GM12878 (cell line): Measurements from ENCODE around the gene SCRN1. TPM values are rescaled to one million over a fixed set of nuclear protein-coding genes. Genes with fewer than 3 reads are reported as not detected.

Source experiments
- ATAC-seq: fragments of 200-7000 bp; cut with Tn5 transposase; 3 replicates; pipeline ENCODE4 v1.9.1; 2020; ENCODE audit warnings: mild to moderate bottlenecking, moderate library complexity
- BruUV-seq: library from RNA; stranded (reverse); fragments of 400-500 nt; replicated peaks from 2 replicates; lab custom pipeline; 2021; lab: Mats Ljungman, UMichigan
- CTCF ChIA-PET: fragments of 300-600 bp; sonication (Branson Sonifier 250); formaldehyde crosslinking; extraction: SDS; loops from one replicate; lab custom pipeline; 2021; ENCODE audit warnings: inconsistent platforms; lab: Yijun Ruan, JAX
- POLR2A ChIA-PET: fragments of 350-600 bp; formaldehyde crosslinking; extraction: SDS; loops from one replicate; lab custom pipeline; 2021; ENCODE audit warnings: inconsistent platforms; lab: Charles Lee
- RAD21 ChIA-PET: fragments of 300-600 bp; sonication (Branson Sonifier 250); formaldehyde crosslinking; loops from one replicate; lab custom pipeline; 2023; ENCODE audit warnings: antibody characterized with exemption; ENCODE audit not compliant: unreplicated experiment; lab: Charles Lee
- SMC1A ChIA-PET: fragments of 300-600 bp; sonication (Branson Sonifier 250); formaldehyde crosslinking; loops from one replicate; lab custom pipeline; 2023; ENCODE audit not compliant: unreplicated experiment, uncharacterized antibody; lab: Charles Lee
- DNase-seq: peaks from one replicate; pipeline ENCODE4 v3.0.0-alpha.2; 2011; ENCODE audit warnings: low read depth, low spot score
- FAIRE-seq: peaks from 3 replicates; lab custom pipeline; 2011; peaks lifted over from hg19 to GRCh38; lab: Jason Lieb, UNC
- H2AFZ ChIP-seq: 2 replicates; pipeline ENCODE4 v1.6.0; 2011; ENCODE audit warnings: low read depth, low read length, control low read depth; ENCODE audit not compliant: control insufficient read depth
- H3K27ac ChIP-seq: 2 replicates; pipeline ENCODE4 v1.5.1; 2011; ENCODE audit warnings: control low read depth; ENCODE audit not compliant: control insufficient read depth, insufficient read depth
- H3K27me3 ChIP-seq, 2 experiments: replicated peaks in 1 of 2; 2 replicates each; pipeline versions ENCODE4 v1.6.0 to v1.6.1; 2011; ENCODE audit warnings: low read length in 1 of 2; ENCODE audit not compliant: control insufficient read depth in 2 of 2, insufficient read depth in 2 of 2
- H3K36me3 ChIP-seq, 2 experiments: 2 replicates each; pipeline ENCODE4 v1.5.1; 2011; ENCODE audit warnings: low read length in 1 of 2; ENCODE audit not compliant: control insufficient read depth in 2 of 2, insufficient read depth in 2 of 2
- H3K4me1 ChIP-seq: 2 replicates; pipeline ENCODE4 v1.6.1; 2011; ENCODE audit warnings: mild to moderate bottlenecking, low read length, moderate library complexity, mixed read lengths; ENCODE audit not compliant: control insufficient read depth, insufficient read depth
- H3K4me2 ChIP-seq: 2 replicates; pipeline ENCODE4 v1.6.0; 2011; ENCODE audit warnings: control low read depth; ENCODE audit not compliant: control insufficient read depth, insufficient read depth
- H3K4me3 ChIP-seq: fragments of 200-600 bp; sonication (generic); 2 replicates; pipeline ENCODE4 v1.5.1; 2016
- H3K79me2 ChIP-seq: 2 replicates; pipeline ENCODE4 v1.6.0; 2011; ENCODE audit warnings: low read length; ENCODE audit not compliant: control insufficient read depth, insufficient read depth
- H3K9ac ChIP-seq: 2 replicates; pipeline ENCODE4 v1.8.0; 2011; ENCODE audit warnings: low read length, control low read depth, mixed read lengths; ENCODE audit not compliant: control insufficient read depth, insufficient read depth
- H3K9me3 ChIP-seq: replicated peaks from 3 replicates; pipeline ENCODE4 v1.5.1; 2011; ENCODE audit warnings: mild to moderate bottlenecking, low read length; ENCODE audit not compliant: control insufficient read depth, insufficient read depth
- H4K20me1 ChIP-seq: 2 replicates; pipeline ENCODE4 v1.6.0; 2011; ENCODE audit not compliant: control insufficient read depth, insufficient read depth
- CTCF ChIP-seq, 3 experiments: IDR thresholded peaks in 2 of 3; conservative IDR thresholded peaks in 1 of 3; 2 replicates each; pipeline ENCODE4 v1.5.1; 2011; ENCODE audit warnings: low read depth in 3 of 3, low read length in 3 of 3, mild to moderate bottlenecking in 3 of 3, control low read depth in 2 of 3, moderate library complexity in 2 of 3, inconsistent platforms in 1 of 3, mixed read lengths in 1 of 3; ENCODE audit not compliant: control insufficient read depth in 2 of 3, insufficient read depth in 1 of 3; ENCODE audit errors: extremely low read depth in 1 of 3
- GABPA ChIP-seq: IDR thresholded peaks from 2 replicates; pipeline ENCODE4 v1.6.1; 2014; ENCODE audit warnings: antibody characterized with exemption, low read depth, mild to moderate bottlenecking, inconsistent platforms
- MYB ChIP-seq: fragments of 150-350 bp; IDR thresholded peaks from 2 replicates; pipeline ENCODE4 v1.6.1; 2014; ENCODE audit warnings: mild to moderate bottlenecking, low read depth, low read length, borderline replicate concordance
- NFXL1 ChIP-seq: fragments of 450-650 bp; IDR thresholded peaks from 2 replicates; pipeline ENCODE4 v1.6.1; 2017; ENCODE audit warnings: antibody characterized with exemption, mild to moderate bottlenecking, borderline replicate concordance
- PAX8 ChIP-seq: fragments of 450-650 bp; IDR thresholded peaks from 2 replicates; pipeline ENCODE4 v1.6.1; 2017; ENCODE audit warnings: mild to moderate bottlenecking, moderate library complexity
- POU2F2 ChIP-seq: IDR thresholded peaks from 3 replicates; pipeline ENCODE4 v1.6.1; 2011; ENCODE audit warnings: low read depth, mild to moderate bottlenecking, low read length, borderline replicate concordance
- RAD21 ChIP-seq: IDR thresholded peaks from 2 replicates; pipeline ENCODE4 v1.6.1; 2011; ENCODE audit warnings: mild to moderate bottlenecking, low read depth, low read length, moderate library complexity; ENCODE audit not compliant: insufficient read depth
- SMARCA5 ChIP-seq: fragments of 450-650 bp; IDR thresholded peaks from 2 replicates; pipeline ENCODE4 v1.6.1; 2017; ENCODE audit warnings: mild to moderate bottlenecking
- SPI1 ChIP-seq: IDR thresholded peaks from 2 replicates; pipeline ENCODE4 v1.6.1; 2011; ENCODE audit warnings: low read depth, mild to moderate bottlenecking, low read length, moderate library complexity, borderline replicate concordance; ENCODE audit not compliant: insufficient read depth
- YBX1 ChIP-seq: fragments of 450-650 bp; IDR thresholded peaks from 2 replicates; pipeline ENCODE4 v1.6.1; 2016; ENCODE audit warnings: antibody characterized with exemption
- WGBS: methylation state at CpG from one replicate; pipeline ENCODE4 v1.1.6; 2016; ENCODE audit warnings: low lambda C conversion rate; ENCODE audit not compliant: insufficient replicate concordance, insufficient coverage; ENCODE audit errors: missing lambda C conversion rate; 5-methylcytosine and 5-hydroxymethylcytosine counted together
- in situ Hi-C: fragments of 300-500 bp; cut with MboI; formaldehyde crosslinking; loops from 9 replicates; pipeline ENCODE4 v1.14.3; 2018; ENCODE audit warnings: mixed read lengths
- intact Hi-C: fragments of 100-400 bp; cut with micrococcal nuclease; formaldehyde crosslinking; loops from one replicate; pipeline ENCODE4 v1.14.2; 2022; ENCODE audit not compliant: unreplicated experiment
- polyA plus RNA-seq, 11 experiments: library from polyadenylated mRNA; depleted of rRNA in 4 of 11; unstranded in 6 of 11; stranded (reverse) in 5 of 11; fragments of >200 nt; fragmentation: Nextera tagmentation in 4 of 11; fragmentation: Illumina TruSeq in 1 of 11; extraction: Ambion mirVana in 4 of 11; extraction: Trizol in 1 of 11; gene quantifications; 1 replicate in 1 of 11; 2 replicates in 10 of 11; pipeline versions ENCODE4 v1.2.1 to v1.2.3, GENCODE V29; 2011 to 2016; ENCODE audit warnings: inconsistent platforms in 2 of 11, missing spikeins in 2 of 11, low read depth in 1 of 11
- total RNA-seq, 4 experiments: library from RNA; depleted of rRNA in 3 of 4; stranded (reverse); fragments of >200 nt in 3 of 4; fragmentation: Illumina TruSeq in 1 of 4; extraction: Trizol in 1 of 4; gene quantifications; 2 replicates each; pipeline versions ENCODE4 v1.2.1 to v1.2.3, GENCODE V29; 2013 to 2021

The SCRN1 gene
- total and polyA plus RNA-seq, 10 of the 15 experiments (the other 5 are each of a cell fraction or from before 2014, with no cell fraction given): 11.1 to 67.6 (median 41.7) TPM

DNA sequence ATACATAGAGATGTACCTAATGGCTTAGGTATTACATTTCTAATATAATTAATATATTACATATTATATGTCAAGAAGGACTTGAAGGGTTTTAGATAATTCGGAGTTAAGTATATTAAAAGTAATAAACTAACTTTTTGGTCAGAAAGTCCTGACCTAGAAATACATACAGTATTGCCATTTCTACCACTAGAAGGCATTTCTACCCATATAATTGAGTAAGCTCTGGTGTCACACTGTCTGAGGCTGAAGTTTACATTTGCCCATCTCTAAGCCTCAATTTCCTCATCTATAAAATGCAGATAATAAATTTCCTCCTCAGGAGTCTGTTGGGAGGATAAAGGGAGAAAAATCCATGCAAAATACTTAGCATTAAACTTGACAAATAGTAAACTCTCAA is 29.8 kb upstream of the SCRN1 start:
- Histone ChIP-seq H3K9ac (no peak overlapping the region), H3K27me3 (no peaks in the 10 kb centered on the region), H2AFZ (no peak overlapping the region), H3K4me3 (no peak overlapping the region), H3K79me2 (peaks cover 10% of the 10 kb centered on the region), H3K9me3 (no peaks in the 10 kb centered on the region), H3K4me1 (peaks cover 11% of the 10 kb centered on the region), H3K36me3 (peaks cover 0 to 4% of the 10 kb centered on the region in 2 experiments; a peak in 1 of 4 replicates), H3K4me2 (no peak overlapping the region), H4K20me1 (no peaks in the 10 kb centered on the region), H3K27ac (no peak overlapping the region)
- intact Hi-C loops: no loop called here
- ATAC-seq: peak; percentile 69
- no peak for FAIRE-seq
- 94% methylated on average over 1 of the region's 1 CpG for WGBS
- ChIA-PET SMC1A (interaction anchor here (0.7 to 1.6 kb wide), 4 partner anchors 11 to 151 kb away, joined by 3 to 14 read pairs (median 4); no protein-coding TSS in a partner anchor), CTCF (interaction anchor here (0.9 to 1.3 kb wide), 5 partner anchors 17 to 55 kb away, joined by 3 to 23 read pairs (median 4); no protein-coding TSS in a partner anchor), RAD21 (interaction anchor here (0.9 to 1.4 kb wide), 2 partner anchors 17 to 42 kb away, joined by 3 to 6 read pairs; no protein-coding TSS in a partner anchor), POLR2A (interaction anchor here (1.1 kb wide), 1 partner anchor 31 kb away, joined by 3 read pairs; no protein-coding TSS in a partner anchor)
- in situ Hi-C loops: no loop called here
- no TSS peak for BruUV-seq
- no peak for DNase-seq
- TF ChIP-seq CTCF (IDR thresholded peaks at IDR 0.05 in 2 of 3, conservative IDR thresholded peaks at IDR 0.05 in 1 of 3; ENCODE audit: control insufficient read depth in 2 of 3, extremely low read depth in 1 of 3, insufficient read depth in 1 of 3, low read depth in 3 of 3, low read length in 3 of 3): peak in 2 of 3 experiments; percentile 6 to 35; a peak in 2 of 6 replicates
- no peak for TF ChIP-seq NFXL1
- TF ChIP-seq YBX1: no peak
- TF ChIP-seq MYB: no peak
- no peak for TF ChIP-seq SPI1
- TF ChIP-seq PAX8: no peak
- no peak for TF ChIP-seq GABPA
- peak; percentile 32; the same call in 1 of the 2 replicates for TF ChIP-seq RAD21
- no peak for TF ChIP-seq POU2F2
- no peak for TF ChIP-seq SMARCA5
